Measurements from ENCODE around the gene MRPS24.

GRCh38 chr7:43891069-43891955 lies 22.0 kb upstream of the MRPS24 start:
- TF ChIP-seq CTCF (IDR thresholded peaks at IDR 0.05; ENCODE audit: low read length) (no peak), EZH2 (IDR thresholded peaks at IDR 0.05; ENCODE audit: borderline replicate concordance, low read length) (no peak)

Data from OCI-LY1 (cell line).